Chondrocyte (in vitro differentiated cells): ENCODE data around the gene NKX3-2. TPM values are rescaled to one million over a fixed set of nuclear protein-coding genes. Genes with fewer than 3 reads are reported as not detected.

Source experiments
- DNase-seq: peaks from one replicate; pipeline ENCODE4 v3.0.0; 2021; ENCODE audit warnings: mixed read lengths, low spot score
- H3K27ac Mint-ChIP-seq: one replicate; pipeline ENCODE4 v1.8.0; 2021; ENCODE audit warnings: mild to moderate bottlenecking, moderate library complexity, mixed read lengths; ENCODE audit not compliant: unreplicated experiment
- H3K27me3 Mint-ChIP-seq: 2 replicates; pipeline ENCODE4 v1.8.0; 2021; ENCODE audit warnings: low read depth, mixed read lengths
- H3K36me3 Mint-ChIP-seq: 2 replicates; pipeline ENCODE4 v1.8.0; 2021; ENCODE audit warnings: low read depth, mixed read lengths
- H3K4me1 Mint-ChIP-seq: 2 replicates; pipeline ENCODE4 v1.8.0; 2021; ENCODE audit warnings: low read depth, mild to moderate bottlenecking, mixed read lengths
- H3K4me3 Mint-ChIP-seq: one replicate; pipeline ENCODE4 v1.8.0; 2021; ENCODE audit warnings: mild to moderate bottlenecking, moderate library complexity, mixed read lengths; ENCODE audit not compliant: unreplicated experiment
- H3K9me3 Mint-ChIP-seq: 2 replicates; pipeline ENCODE4 v1.8.0; 2021; ENCODE audit warnings: low read depth, mixed read lengths
- total RNA-seq: library from RNA; stranded (reverse); gene quantifications from 3 replicates; pipeline ENCODE4 v1.2.1, GENCODE V29; 2021
- TF ChIP-seq, protein P1 (sequence below): fragments of 200-600 bp; sonication (generic); IDR thresholded peaks from 2 replicates; pipeline ENCODE4 v1.5.0; 2021; ENCODE audit warnings: antibody characterized with exemption, mild to moderate bottlenecking, moderate library complexity

The NKX3-2 gene
- total RNA-seq, 1 donor from 2014 or later = 2.4 TPM

- no peaks in the 10 kb centered on the region for H3K9me3 Mint-ChIP-seq
- H3K27me3 Mint-ChIP-seq = peaks cover 38% of the 10 kb centered on the region
- H3K27ac Mint-ChIP-seq = no peak overlapping the region
- no peak for DNase-seq
- TF ChIP-seq, protein P1, sequence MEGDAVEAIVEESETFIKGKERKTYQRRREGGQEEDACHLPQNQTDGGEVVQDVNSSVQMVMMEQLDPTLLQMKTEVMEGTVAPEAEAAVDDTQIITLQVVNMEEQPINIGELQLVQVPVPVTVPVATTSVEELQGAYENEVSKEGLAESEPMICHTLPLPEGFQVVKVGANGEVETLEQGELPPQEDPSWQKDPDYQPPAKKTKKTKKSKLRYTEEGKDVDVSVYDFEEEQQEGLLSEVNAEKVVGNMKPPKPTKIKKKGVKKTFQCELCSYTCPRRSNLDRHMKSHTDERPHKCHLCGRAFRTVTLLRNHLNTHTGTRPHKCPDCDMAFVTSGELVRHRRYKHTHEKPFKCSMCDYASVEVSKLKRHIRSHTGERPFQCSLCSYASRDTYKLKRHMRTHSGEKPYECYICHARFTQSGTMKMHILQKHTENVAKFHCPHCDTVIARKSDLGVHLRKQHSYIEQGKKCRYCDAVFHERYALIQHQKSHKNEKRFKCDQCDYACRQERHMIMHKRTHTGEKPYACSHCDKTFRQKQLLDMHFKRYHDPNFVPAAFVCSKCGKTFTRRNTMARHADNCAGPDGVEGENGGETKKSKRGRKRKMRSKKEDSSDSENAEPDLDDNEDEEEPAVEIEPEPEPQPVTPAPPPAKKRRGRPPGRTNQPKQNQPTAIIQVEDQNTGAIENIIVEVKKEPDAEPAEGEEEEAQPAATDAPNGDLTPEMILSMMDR = no peak
- H3K4me1 Mint-ChIP-seq = peaks cover 3% of the 10 kb centered on the region
- no peaks in the 10 kb centered on the region for H3K36me3 Mint-ChIP-seq
- no peak overlapping the region for H3K4me3 Mint-ChIP-seq
Observed at GRCh38 chr4:13527192-13527980, 16.9 kb downstream of the NKX3-2 start.

DNA sequence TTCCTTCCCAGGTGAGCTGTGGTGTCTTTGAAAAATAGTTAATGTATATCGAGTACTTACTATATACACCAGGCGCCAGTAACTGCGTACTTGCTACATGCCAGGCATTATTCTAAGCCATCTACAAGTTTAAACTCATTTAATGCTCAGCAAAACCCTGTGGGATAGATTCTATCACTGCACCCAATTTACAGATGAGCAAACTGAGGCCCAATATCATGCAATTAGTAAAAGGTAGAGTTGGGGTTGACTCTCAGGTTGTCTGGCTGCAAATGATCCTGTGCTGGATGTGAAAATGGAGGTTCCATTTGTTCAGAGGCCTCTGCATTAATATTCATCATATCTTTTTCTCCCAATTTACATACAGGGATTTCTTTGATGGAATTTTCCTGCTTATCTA, 17.6 kb downstream of the NKX3-2 start:
- no peak overlapping the region for H3K27ac Mint-ChIP-seq
- no peak for DNase-seq
- peaks cover 43% of the 10 kb centered on the region for H3K27me3 Mint-ChIP-seq
- peaks cover 3% of the 10 kb centered on the region for H3K4me1 Mint-ChIP-seq
- no peaks in the 10 kb centered on the region for H3K9me3 Mint-ChIP-seq
- H3K36me3 Mint-ChIP-seq = no peaks in the 10 kb centered on the region
- TF ChIP-seq, protein P1 = no peak
- no peak overlapping the region for H3K4me3 Mint-ChIP-seq

DNA sequence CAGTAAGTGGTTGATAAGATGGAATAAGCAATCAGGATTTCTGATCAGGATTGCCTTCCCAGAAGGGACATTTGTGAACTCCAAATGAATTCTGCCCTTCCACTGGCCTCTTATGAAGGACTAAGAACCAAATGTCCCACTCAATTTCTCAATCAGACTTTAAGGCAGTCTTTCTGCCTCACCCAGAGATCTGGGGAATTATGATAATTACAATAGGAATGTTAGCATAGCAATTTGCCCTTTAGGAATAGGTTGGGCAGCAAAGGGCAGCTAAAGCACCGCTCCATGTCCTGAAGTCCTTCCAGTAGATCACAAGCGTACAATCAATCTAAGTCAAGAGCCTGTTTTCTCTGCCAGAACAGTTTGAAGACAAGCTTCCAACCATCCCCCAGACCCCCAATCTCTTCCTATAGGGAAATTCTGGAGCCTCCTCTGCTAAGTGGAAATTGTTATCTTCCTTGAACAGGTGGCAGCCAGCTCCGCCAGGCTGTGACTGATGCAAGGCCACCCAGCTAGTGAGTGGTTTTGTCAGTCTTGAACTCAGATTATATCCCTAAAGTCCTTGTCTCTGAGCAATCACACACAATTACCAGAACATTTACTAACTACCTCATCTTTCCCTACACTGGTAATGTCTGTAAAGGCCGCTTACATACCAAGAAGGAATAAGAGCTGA, 18.6 kb downstream of the NKX3-2 start:
- peaks cover 3% of the 10 kb centered on the region for H3K4me1 Mint-ChIP-seq
- H3K36me3 Mint-ChIP-seq = no peaks in the 10 kb centered on the region
- no peak overlapping the region for H3K4me3 Mint-ChIP-seq
- no peak overlapping the region for H3K27ac Mint-ChIP-seq
- no peak for DNase-seq
- peaks cover 34% of the 10 kb centered on the region for H3K27me3 Mint-ChIP-seq
- TF ChIP-seq, protein P1 = no peak
- H3K9me3 Mint-ChIP-seq = no peaks in the 10 kb centered on the region

DNA sequence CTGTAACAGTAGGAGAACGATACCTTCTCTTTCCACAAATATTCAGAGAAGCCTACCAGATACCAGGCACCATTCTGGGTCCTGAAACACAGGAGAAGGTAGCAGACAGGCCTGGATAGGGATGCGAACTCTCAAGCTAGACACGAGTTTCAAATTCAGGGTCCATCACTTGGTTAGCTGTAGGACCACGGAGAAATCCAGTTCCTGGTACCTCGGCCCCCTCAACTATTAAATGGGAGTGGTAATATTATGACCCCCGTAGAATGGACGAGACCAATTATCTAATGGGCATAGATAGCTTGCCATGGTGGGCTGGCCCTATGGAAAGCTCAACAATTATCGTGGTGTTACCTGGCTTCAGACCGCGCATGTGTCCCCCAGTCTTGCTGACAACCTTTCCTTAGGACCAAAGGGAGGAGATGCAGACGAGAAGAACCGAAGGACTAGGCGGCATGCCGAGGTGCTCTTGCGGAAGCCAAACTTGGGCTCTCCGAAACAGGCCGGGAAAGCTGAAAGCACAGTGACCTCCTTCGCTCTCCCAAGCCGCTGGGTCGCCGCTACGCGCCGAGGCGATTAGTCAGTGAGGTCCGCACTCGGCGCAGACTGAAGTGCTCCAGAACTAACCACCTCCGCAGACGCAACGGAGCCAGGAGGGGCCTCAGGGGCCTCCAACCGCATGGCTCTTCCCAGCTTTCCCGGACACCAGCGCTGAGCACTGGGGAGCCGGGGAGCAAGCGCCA, 19.6 kb downstream of the NKX3-2 start:
- H3K4me1 Mint-ChIP-seq = peaks cover 3% of the 10 kb centered on the region
- no peak for DNase-seq
- peaks cover 25% of the 10 kb centered on the region for H3K27me3 Mint-ChIP-seq
- TF ChIP-seq, protein P1 = no peak
- H3K4me3 Mint-ChIP-seq = no peak overlapping the region
- H3K27ac Mint-ChIP-seq = no peak overlapping the region
- no peaks in the 10 kb centered on the region for H3K9me3 Mint-ChIP-seq
- no peaks in the 10 kb centered on the region for H3K36me3 Mint-ChIP-seq
